HL-60 (cell line): ENCODE data around the gene ITIH1.

Experiments used
- DNase-seq, 2 experiments: peaks; one replicate each; pipeline ENCODE4 v3.0.0-alpha.2; 2010 to 2020; ENCODE audit warnings: low read depth in 1 of 2, low spot score in 1 of 2
- H3K27ac ChIP-seq: fragments of 250-450 bp; sonication (Bioruptor Pico); replicated peaks from 2 replicates; pipeline ENCODE4 v1.5.1; 2020; ENCODE audit warnings: mild to moderate bottlenecking, moderate library complexity
- H3K27me3 ChIP-seq: fragments of 250-450 bp; sonication (Bioruptor Pico); 2 replicates; pipeline ENCODE4 v1.5.1; 2021; ENCODE audit warnings: mild to moderate bottlenecking, moderate library complexity; ENCODE audit not compliant: insufficient read depth, poor library complexity, severe bottlenecking
- H3K4me3 ChIP-seq: replicated peaks from 2 replicates; pipeline ENCODE4 v1.5.1; 2011; ENCODE audit warnings: mild to moderate bottlenecking, control low read depth, low read length; ENCODE audit not compliant: insufficient read depth
- CTCF ChIP-seq: IDR thresholded peaks from one replicate; pipeline ENCODE4 v1.5.1; 2011; ENCODE audit warnings: low read length, control low read depth, inconsistent platforms; ENCODE audit not compliant: insufficient read depth
- GABPA ChIP-seq: IDR thresholded peaks from 2 replicates; pipeline ENCODE4 v1.6.1; 2012; ENCODE audit warnings: low read depth
- POLR2AphosphoS5 ChIP-seq: IDR thresholded peaks from 2 replicates; pipeline ENCODE4 v1.6.1; 2012; ENCODE audit warnings: low read depth
- REST ChIP-seq: IDR thresholded peaks from 2 replicates; pipeline ENCODE4 v1.6.1; 2012; ENCODE audit warnings: low read depth; ENCODE audit not compliant: insufficient replicate concordance
- SPI1 ChIP-seq: IDR thresholded peaks from 2 replicates; pipeline ENCODE4 v1.6.1; 2012; ENCODE audit warnings: low read depth, mild to moderate bottlenecking, borderline replicate concordance

Gene ITIH1

GRCh38 chr3:52783211-52783555, 5.8 kb downstream of the ITIH1 start:
- Histone ChIP-seq H3K27ac (no peak overlapping the region), H3K4me3 (no peak overlapping the region), H3K27me3 (no peaks in the 10 kb centered on the region)
- TF ChIP-seq REST (no peak), CTCF (no peak), GABPA (no peak), POLR2AphosphoS5 (no peak), SPI1 (no peak)
- DNase-seq, result no peak

GRCh38 chr3:52784021-52784621, 6.7 kb downstream of the ITIH1 start:
- Histone ChIP-seq H3K27ac (no peak overlapping the region), H3K27me3 (no peaks in the 10 kb centered on the region), H3K4me3 (no peak overlapping the region)
- TF ChIP-seq POLR2AphosphoS5, result no peak
- no peak for TF ChIP-seq REST
- no peak for TF ChIP-seq GABPA
- TF ChIP-seq SPI1, result no peak
- TF ChIP-seq CTCF, result no peak
- no peak for DNase-seq

GRCh38 chr3:52784931-52785590, 7.7 kb downstream of the ITIH1 start:
- Histone ChIP-seq H3K4me3 (no peak overlapping the region), H3K27ac (no peak overlapping the region), H3K27me3 (no peaks in the 10 kb centered on the region)
- TF ChIP-seq REST (no peak), CTCF (no peak), SPI1 (no peak), POLR2AphosphoS5 (no peak), GABPA (no peak)
- no peak for DNase-seq
